Measurements from ENCODE around the gene JMJD1C.

DNA sequence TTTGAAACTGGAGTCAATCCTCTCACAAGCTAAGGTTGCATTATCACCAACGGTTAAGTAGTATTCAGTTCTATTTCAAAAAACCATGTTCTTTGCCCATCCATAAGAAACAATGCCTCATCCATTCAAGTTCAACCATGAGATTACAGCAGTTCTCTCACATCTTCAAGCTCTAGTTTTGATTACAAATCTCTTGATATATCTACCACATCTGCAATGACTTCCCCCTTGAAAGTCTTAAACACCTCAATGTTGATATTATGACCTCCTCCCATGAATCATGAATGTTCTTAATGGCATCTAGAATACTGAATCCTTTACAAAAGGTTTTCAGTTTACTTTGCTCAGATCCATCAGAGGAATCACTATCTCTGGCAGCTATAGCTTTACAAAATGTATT, 81.8 kb downstream of the JMJD1C start:
- TF ChIP-seq MYC (IDR thresholded peaks at IDR 0.05; ENCODE audit: low read depth, low read length) (no peak), POLR2A (IDR thresholded peaks at IDR 0.05; ENCODE audit: low read depth, low read length) (no peak)
- TF ChIP-seq, protein P1, sequence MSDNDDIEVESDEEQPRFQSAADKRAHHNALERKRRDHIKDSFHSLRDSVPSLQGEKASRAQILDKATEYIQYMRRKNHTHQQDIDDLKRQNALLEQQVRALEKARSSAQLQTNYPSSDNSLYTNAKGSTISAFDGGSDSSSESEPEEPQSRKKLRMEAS (IDR thresholded peaks at IDR 0.05; ENCODE audit: insufficient read depth, insufficient read length) = no peak

Measured in endothelial cell of umbilical vein (primary cell).